DND-41 (cell line): ENCODE data around the gene COL23A1.

Experiments used
- EZH2 ChIP-seq: IDR thresholded peaks from 3 replicates; pipeline ENCODE4 v1.6.1; 2012; ENCODE audit warnings: borderline replicate concordance, low read depth, mild to moderate bottlenecking, moderate library complexity, low read length, inconsistent platforms; ENCODE audit not compliant: severe bottlenecking
- TF ChIP-seq, protein P1 (sequence below): IDR thresholded peaks from 2 replicates; pipeline ENCODE4 v1.5.1; 2012; ENCODE audit warnings: borderline replicate concordance, low read length, moderate library complexity, mild to moderate bottlenecking; ENCODE audit not compliant: poor library complexity, severe bottlenecking; ENCODE audit errors: extremely low read depth

DNA sequence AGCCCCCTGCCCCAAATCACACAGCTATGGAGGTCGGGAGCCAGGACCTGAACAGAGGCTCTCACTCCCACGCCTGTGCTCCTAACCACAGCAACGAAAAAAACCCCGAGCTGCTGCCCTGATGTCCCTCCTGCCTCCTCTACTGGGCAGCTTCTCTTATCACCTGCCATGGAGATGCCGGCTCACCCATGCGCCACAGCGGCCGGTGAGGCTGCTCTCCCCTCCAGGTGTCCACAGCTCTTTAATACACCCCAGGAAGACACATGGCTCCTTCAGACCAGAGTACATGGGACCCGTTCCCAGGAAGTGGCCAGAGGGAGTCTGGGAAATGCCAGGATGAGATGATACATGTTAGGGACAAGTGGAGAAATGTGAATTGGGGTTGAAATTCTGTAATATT is 110.9 kb downstream of the COL23A1 start:
- TF ChIP-seq EZH2 = no peak
- TF ChIP-seq, protein P1, sequence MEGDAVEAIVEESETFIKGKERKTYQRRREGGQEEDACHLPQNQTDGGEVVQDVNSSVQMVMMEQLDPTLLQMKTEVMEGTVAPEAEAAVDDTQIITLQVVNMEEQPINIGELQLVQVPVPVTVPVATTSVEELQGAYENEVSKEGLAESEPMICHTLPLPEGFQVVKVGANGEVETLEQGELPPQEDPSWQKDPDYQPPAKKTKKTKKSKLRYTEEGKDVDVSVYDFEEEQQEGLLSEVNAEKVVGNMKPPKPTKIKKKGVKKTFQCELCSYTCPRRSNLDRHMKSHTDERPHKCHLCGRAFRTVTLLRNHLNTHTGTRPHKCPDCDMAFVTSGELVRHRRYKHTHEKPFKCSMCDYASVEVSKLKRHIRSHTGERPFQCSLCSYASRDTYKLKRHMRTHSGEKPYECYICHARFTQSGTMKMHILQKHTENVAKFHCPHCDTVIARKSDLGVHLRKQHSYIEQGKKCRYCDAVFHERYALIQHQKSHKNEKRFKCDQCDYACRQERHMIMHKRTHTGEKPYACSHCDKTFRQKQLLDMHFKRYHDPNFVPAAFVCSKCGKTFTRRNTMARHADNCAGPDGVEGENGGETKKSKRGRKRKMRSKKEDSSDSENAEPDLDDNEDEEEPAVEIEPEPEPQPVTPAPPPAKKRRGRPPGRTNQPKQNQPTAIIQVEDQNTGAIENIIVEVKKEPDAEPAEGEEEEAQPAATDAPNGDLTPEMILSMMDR = no peak
